GM18520 (cell line): Measurements from ENCODE around the gene SF3B1.
"Not testable (repeated sequence)": the region's sequence is repeated elsewhere in the genome, so short reads cannot be mapped to it uniquely, and the experiment has no call there.

Source experiments
- ATAC-seq: cut with Tn5 transposase; IDR thresholded peaks from one replicate; pipeline ENCODE4 v1.9.1; 2021; ENCODE audit not compliant: unreplicated experiment

SF3B1 gene

GRCh38 chr2:197343968-197344367 lies 90.9 kb downstream of the SF3B1 start:
- not testable (repeated sequence) for ATAC-seq

- no peak for ATAC-seq
Measured at GRCh38 chr2:197340591-197340990, 94.2 kb downstream of the SF3B1 start.
